GM10266 (cell line): Measurements from ENCODE around the gene SNTG2.

Experiments
- DNase-seq: peaks from one replicate; pipeline ENCODE4 v3.0.0; 2012; ENCODE audit errors: extremely low spot score
- TF ChIP-seq, protein P1 (sequence below): IDR thresholded peaks from 2 replicates; pipeline ENCODE4 v1.5.1; 2012; ENCODE audit warnings: mild to moderate bottlenecking, low read depth; ENCODE audit not compliant: control insufficient read depth, insufficient read depth; ENCODE audit errors: missing control alignments

SNTG2 gene

DNA sequence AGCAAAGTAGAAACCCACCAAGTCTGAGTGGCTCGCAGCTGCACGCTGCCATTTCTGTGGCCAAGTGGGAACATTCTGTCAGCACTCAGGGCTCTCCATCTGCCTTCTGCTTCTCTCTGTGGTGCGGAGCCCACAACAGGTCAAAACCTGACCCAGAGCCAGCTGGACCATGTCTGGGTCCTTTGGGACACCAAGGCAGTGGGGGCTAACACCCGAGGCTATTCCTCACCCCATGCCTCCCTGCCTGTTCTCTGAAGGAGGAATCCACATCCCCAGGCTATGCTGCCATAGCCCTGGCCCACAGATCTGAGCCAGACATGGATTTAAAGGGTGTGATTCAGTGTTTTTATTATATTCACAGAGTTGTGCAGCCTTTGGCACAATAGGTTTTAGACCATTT lies 86.4 kb downstream of the SNTG2 start:
- TF ChIP-seq, protein P1, sequence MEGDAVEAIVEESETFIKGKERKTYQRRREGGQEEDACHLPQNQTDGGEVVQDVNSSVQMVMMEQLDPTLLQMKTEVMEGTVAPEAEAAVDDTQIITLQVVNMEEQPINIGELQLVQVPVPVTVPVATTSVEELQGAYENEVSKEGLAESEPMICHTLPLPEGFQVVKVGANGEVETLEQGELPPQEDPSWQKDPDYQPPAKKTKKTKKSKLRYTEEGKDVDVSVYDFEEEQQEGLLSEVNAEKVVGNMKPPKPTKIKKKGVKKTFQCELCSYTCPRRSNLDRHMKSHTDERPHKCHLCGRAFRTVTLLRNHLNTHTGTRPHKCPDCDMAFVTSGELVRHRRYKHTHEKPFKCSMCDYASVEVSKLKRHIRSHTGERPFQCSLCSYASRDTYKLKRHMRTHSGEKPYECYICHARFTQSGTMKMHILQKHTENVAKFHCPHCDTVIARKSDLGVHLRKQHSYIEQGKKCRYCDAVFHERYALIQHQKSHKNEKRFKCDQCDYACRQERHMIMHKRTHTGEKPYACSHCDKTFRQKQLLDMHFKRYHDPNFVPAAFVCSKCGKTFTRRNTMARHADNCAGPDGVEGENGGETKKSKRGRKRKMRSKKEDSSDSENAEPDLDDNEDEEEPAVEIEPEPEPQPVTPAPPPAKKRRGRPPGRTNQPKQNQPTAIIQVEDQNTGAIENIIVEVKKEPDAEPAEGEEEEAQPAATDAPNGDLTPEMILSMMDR: no peak

DNA sequence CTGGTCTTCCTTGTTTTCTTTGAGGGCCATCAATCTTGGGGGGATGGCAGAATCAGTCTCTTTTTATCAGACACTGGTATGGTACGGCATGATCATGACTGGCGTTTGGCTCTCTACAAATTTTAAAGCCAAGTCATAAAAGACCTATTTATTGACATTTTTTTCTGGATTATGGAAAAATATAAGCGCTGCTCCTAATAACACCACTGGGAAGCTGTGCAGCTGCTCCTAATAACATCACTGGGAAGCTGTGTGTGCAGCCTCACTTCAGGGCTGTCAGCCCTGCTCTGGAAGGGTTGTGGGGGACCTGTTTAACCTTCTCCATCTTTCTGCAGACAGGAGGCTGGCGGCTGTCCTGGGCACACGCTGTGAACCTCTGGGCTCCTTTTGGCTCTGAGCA lies 88.9 kb downstream of the SNTG2 start:
- DNase-seq: no peak
- TF ChIP-seq, protein P1: no peak

More for the DNA sequence above, 86.4 kb downstream of the SNTG2 start:
- DNase-seq: no peak

DNA sequence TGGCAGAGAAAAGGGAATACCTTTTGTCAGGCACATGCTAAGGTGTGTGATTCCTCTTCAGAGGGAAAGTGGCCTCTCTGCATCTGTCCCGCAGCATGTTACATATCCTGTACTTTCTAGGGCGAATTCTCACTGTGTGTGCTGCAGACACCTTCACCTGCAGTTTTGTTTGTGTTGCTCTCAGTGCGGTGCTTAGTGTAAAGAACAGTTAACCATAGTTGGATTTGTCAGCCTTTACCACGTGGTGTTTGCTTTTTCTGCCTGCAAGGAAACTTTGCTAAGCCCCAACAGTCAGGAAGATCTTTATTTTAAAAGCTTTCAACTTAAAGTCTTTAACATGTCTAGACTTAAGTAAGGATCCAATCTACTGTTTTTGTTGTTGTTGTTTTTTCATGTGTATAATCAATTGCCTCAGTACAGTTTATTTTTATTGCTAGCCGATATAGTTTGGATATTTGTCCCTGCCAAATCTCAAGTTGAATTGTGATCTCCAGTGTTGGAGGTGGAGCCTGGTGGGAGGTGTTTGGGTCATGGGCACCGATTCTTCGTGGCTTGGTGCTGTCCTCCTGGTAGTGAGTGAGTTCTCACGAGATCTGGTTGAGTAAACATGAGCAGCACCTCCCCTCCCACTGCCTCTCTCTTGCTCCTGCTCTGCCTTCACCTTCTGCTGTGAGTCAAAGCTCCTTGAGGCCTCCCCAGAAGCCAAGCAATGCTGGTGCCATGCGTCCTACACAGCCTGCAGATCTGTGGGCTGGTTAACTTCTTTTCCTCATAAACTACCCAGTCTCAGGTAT lies 90.6 kb downstream of the SNTG2 start:
- TF ChIP-seq, protein P1: no peak
- no peak for DNase-seq

DNA sequence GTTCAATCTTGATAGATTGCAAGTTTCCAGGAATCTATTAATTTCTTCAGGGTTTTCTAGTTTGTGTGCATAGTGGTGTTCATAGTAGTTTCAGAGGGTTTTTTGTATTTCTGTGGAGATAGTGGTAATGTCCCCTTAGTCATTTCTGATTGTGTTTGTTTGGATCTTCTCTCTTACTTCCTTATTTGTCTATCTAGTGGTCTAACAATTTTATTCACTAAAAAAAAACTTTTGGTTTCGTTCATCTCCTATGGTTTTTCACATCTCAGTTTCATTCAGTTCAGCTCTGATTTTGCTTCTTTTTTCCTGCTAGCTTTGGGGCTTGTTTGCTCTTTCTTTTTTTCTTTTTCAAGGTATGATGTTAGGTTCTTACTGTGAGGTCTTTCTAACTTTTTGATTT lies 94.5 kb downstream of the SNTG2 start:
- DNase-seq: no peak
- TF ChIP-seq, protein P1: no peak

DNA sequence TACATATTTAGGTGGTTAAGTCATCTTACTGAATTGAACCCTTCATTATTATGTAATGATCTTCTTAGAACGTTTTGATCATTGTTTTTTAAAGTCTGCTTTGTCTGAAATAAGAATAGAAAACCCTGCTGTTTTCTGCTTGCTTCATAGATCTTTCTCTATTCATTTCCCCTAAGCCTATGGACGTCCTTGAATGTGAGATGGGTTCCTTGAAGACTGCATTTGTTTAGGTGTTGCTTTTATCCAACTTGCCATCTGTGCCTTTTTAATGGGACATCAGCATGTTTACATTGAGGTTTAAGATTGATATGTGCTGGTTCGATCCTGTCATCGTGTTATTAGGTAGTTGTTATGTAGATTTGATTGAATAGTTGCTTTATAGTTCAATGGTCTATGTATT lies 95.4 kb downstream of the SNTG2 start:
- DNase-seq: no peak
- TF ChIP-seq, protein P1: no peak

DNA sequence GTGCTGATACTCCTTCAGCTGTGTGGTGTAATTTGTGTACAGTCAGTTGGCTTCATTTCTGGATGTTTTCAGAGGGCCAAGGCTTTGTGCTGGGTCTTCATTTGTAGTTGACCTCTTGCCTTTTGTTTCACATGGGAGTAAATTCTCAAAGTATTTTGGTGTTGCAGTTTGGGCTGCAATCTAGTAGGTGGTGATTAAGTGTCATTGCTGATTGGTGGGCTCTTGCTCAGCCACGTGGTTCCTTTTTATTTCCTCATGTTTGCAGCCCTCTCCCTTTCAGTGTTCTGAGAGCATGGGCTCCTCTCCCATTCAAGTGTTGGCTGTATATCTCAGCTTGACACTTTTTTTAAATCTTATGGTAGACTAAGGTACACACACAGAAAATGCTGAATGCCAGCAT lies 96.8 kb downstream of the SNTG2 start:
- no peak for DNase-seq
- TF ChIP-seq, protein P1: no peak

DNA sequence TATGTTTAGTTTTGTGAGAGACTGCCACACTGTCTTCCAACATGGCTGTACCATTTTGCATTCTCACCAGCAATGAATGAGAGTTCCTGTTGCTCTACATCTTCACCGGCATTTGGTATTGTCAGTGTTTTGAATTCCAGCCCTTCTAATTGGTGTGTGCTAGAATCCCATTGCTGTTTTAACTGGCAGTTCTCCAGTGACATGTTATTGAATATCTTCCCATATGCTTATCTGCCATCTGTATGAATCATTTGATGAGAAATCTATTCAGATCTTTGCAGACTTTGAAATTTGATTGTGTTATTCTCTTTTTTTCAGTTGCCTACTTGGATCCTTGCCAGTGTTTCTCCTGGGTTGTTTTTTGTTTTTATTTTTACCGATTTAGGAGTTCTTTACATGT lies 99.0 kb downstream of the SNTG2 start:
- no peak for DNase-seq
- TF ChIP-seq, protein P1: no peak
